CD8-positive, alpha-beta memory T cell (primary cell): ENCODE data around the gene ZDHHC17. TPM values are rescaled to one million over a fixed set of nuclear protein-coding genes. Genes with fewer than 3 reads are reported as not detected.

Experiments used
- CTCF ChIA-PET: fragments of 350-600 bp; sonication (Branson Sonifier 250); formaldehyde crosslinking; loops from one replicate; lab custom pipeline; 2021; ENCODE audit warnings: antibody characterized with exemption; lab: Charles Lee
- POLR2A ChIA-PET: fragments of 350-600 bp; sonication (Branson Sonifier 250); formaldehyde crosslinking; loops from one replicate; lab custom pipeline; 2021; ENCODE audit warnings: antibody characterized with exemption; lab: Charles Lee
- DNase-seq, 5 donors: peaks; one replicate each; pipeline versions ENCODE4 v3.0.0 to v3.0.0-alpha.2; 2020 to 2022; ENCODE audit warnings: mixed read lengths in 1 of 5
- H3K27ac ChIP-seq: one replicate; pipeline ENCODE4 v1.7.0; 2013; ENCODE audit warnings: low read depth, mild to moderate bottlenecking, low read length, moderate library complexity
- H3K27me3 ChIP-seq: 2 replicates; pipeline ENCODE4 v1.7.0; 2013; ENCODE audit warnings: low read length, mild to moderate bottlenecking; ENCODE audit not compliant: insufficient read depth, poor library complexity, severe bottlenecking
- H3K36me3 ChIP-seq: 2 replicates; pipeline ENCODE4 v1.7.0; 2013; ENCODE audit warnings: mild to moderate bottlenecking, low read length, moderate library complexity; ENCODE audit not compliant: insufficient read depth
- H3K4me1 ChIP-seq: 2 replicates; pipeline ENCODE4 v1.7.0; 2013; ENCODE audit warnings: mild to moderate bottlenecking, low read length, moderate library complexity; ENCODE audit not compliant: insufficient read depth
- H3K4me3 ChIP-seq: 2 replicates; pipeline ENCODE4 v1.7.0; 2013; ENCODE audit warnings: mild to moderate bottlenecking, low read length
- H3K9me3 ChIP-seq: 2 replicates; pipeline ENCODE4 v1.7.0; 2013; ENCODE audit warnings: mild to moderate bottlenecking, low read length
- H3K27ac Mint-ChIP-seq, 8 donors: one replicate each; pipeline ENCODE4 v1.8.0; 2020 to 2021; ENCODE audit warnings: mixed read lengths in 8 of 8, mild to moderate bottlenecking in 6 of 8, inconsistent platforms in 3 of 8, moderate library complexity in 3 of 8
- H3K27me3 Mint-ChIP-seq, 2 donors: one replicate each; pipeline ENCODE4 v1.8.0; 2020 to 2021; ENCODE audit warnings: mixed read lengths in 2 of 2, mild to moderate bottlenecking in 1 of 2, moderate library complexity in 1 of 2
- H3K36me3 Mint-ChIP-seq, 3 donors: one replicate each; pipeline ENCODE4 v1.8.0; 2020 to 2021; ENCODE audit warnings: mixed read lengths in 3 of 3, inconsistent platforms in 1 of 3, mild to moderate bottlenecking in 1 of 3
- H3K4me1 Mint-ChIP-seq, 3 donors: one replicate each; pipeline ENCODE4 v1.8.0; 2020 to 2021; ENCODE audit warnings: mixed read lengths in 3 of 3, inconsistent platforms in 1 of 3, mild to moderate bottlenecking in 1 of 3
- H3K4me3 Mint-ChIP-seq, 7 donors: one replicate each; pipeline ENCODE4 v1.8.0; 2020 to 2021; ENCODE audit warnings: mixed read lengths in 7 of 7, mild to moderate bottlenecking in 6 of 7, moderate library complexity in 4 of 7, inconsistent platforms in 2 of 7
- H3K9me3 Mint-ChIP-seq, 5 donors: one replicate each; pipeline ENCODE4 v1.8.0; 2020 to 2022; ENCODE audit warnings: mixed read lengths in 5 of 5, mild to moderate bottlenecking in 3 of 5, moderate library complexity in 2 of 5, inconsistent platforms in 1 of 5
- polyA plus RNA-seq: library from polyadenylated mRNA; unstranded; fragments of 300-500 nt; fragmentation: Illumina TruSeq; gene quantifications from one replicate; pipeline ENCODE4 v1.2.3, GENCODE V29; 2021
- total RNA-seq, 2 experiments: library from RNA; stranded (reverse); gene quantifications; one replicate each; pipeline ENCODE4 v1.2.3, GENCODE V29; 2021

ZDHHC17 gene
- total RNA-seq, result 10 to 100 TPM; 21.4 to 21.7 TPM
- polyA plus RNA-seq, result 14.7 TPM

GRCh38 chr12:76763746-76764675, at the start of gene ZDHHC17:
Gene ZDHHC17, plus strand, starts transcription at chr12:76764115. Its CDS starts 122 bp downstream, at chr12:76764237.
- Mint-ChIP-seq H3K4me3 (peak within 1 kb of the TSS; percentile 97 to 99 (median 98)), H3K4me1 (peaks cover 37 to 55% (median 40%) of the 10 kb centered on the region in 3 donors), H3K27me3 (no peaks in the 10 kb centered on the region), H3K9me3 (no peaks in the 10 kb centered on the region), H3K36me3 (peaks cover 0 to 13% (median 0%) of the 10 kb centered on the region in 3 donors), H3K27ac (peak within 1 kb of the TSS; percentile 94 to 100 (median 99))
- H3K36me3 ChIP-seq, result no peaks in the 10 kb centered on the region
- peak within 1 kb of the TSS; percentile 68 for H3K4me3 ChIP-seq
- no peaks in the 10 kb centered on the region for H3K27me3 ChIP-seq
- H3K27ac ChIP-seq, result peak within 1 kb of the TSS; percentile 93
- H3K9me3 ChIP-seq, result no peaks in the 10 kb centered on the region
- peaks cover 23% of the 10 kb centered on the region for H3K4me1 ChIP-seq
- CTCF ChIA-PET, result interaction anchor here (0.6 to 1.8 kb wide), 4 partner anchors 9 to 308 kb away, joined by 3 to 4 read pairs (median 4); no protein-coding TSS in a partner anchor
- POLR2A ChIA-PET, result interaction anchor here (1.1 to 1.3 kb wide), 2 partner anchors 205 to 416 kb away, joined by 5 to 8 read pairs; partner anchors contain the start of genes BBS10 and OSBPL8
- DNase-seq, result peak; percentile 88 to 95 (median 93)

- H3K4me1 Mint-ChIP-seq, result no peaks in the 10 kb centered on the region
Measured at GRCh38 chr12:76714415-76714814, 49.5 kb upstream of the ZDHHC17 start.

GRCh38 chr12:76714861-76715260, 49.1 kb upstream of the ZDHHC17 start:
- H3K4me1 ChIP-seq, result no peaks in the 10 kb centered on the region
- H3K4me3 Mint-ChIP-seq, result no peak overlapping the region
- no peaks in the 10 kb centered on the region for H3K9me3 Mint-ChIP-seq
- ChIA-PET CTCF (interaction anchor here (1.1 kb wide), 1 partner anchor 73 kb away, joined by 3 read pairs; no protein-coding TSS in a partner anchor), POLR2A (no interaction called here)
- no peaks in the 10 kb centered on the region for H3K4me1 Mint-ChIP-seq
- H3K36me3 Mint-ChIP-seq, result no peaks in the 10 kb centered on the region
- peak overlapping the region in 1 of 8 donors; percentile 77 for H3K27ac Mint-ChIP-seq
- no peak overlapping the region for H3K4me3 ChIP-seq
- no peak for DNase-seq
- no peaks in the 10 kb centered on the region for H3K27me3 ChIP-seq
- no peaks in the 10 kb centered on the region for H3K9me3 ChIP-seq
- H3K36me3 ChIP-seq, result no peaks in the 10 kb centered on the region
- no peak overlapping the region for H3K27ac ChIP-seq
- H3K27me3 Mint-ChIP-seq, result peaks cover 5% of the 10 kb centered on the region in 2 donors

More at GRCh38 chr12:76714415-76714814, 49.5 kb upstream of the ZDHHC17 start:
- no peak overlapping the region for H3K4me3 Mint-ChIP-seq
- H3K9me3 ChIP-seq, result no peaks in the 10 kb centered on the region
- no peak for DNase-seq
- H3K4me1 ChIP-seq, result no peaks in the 10 kb centered on the region
- no peaks in the 10 kb centered on the region for H3K27me3 ChIP-seq
- H3K27ac ChIP-seq, result no peak overlapping the region
- H3K27me3 Mint-ChIP-seq, result peaks cover 5% of the 10 kb centered on the region in 2 donors
- POLR2A ChIA-PET, result no interaction called here
- CTCF ChIA-PET, result no interaction called here
- H3K4me3 ChIP-seq, result no peak overlapping the region
- no peaks in the 10 kb centered on the region for H3K36me3 ChIP-seq
- H3K27ac Mint-ChIP-seq, result no peak overlapping the region
- no peaks in the 10 kb centered on the region for H3K36me3 Mint-ChIP-seq
- no peaks in the 10 kb centered on the region for H3K9me3 Mint-ChIP-seq

- no peaks in the 10 kb centered on the region for H3K27me3 ChIP-seq
- no peaks in the 10 kb centered on the region for H3K9me3 ChIP-seq
- no peaks in the 10 kb centered on the region for H3K36me3 Mint-ChIP-seq
- no peaks in the 10 kb centered on the region for H3K4me1 ChIP-seq
- no peaks in the 10 kb centered on the region for H3K36me3 ChIP-seq
- H3K4me1 Mint-ChIP-seq, result no peaks in the 10 kb centered on the region
- H3K27ac Mint-ChIP-seq, result peak overlapping the region in 1 of 8 donors; percentile 77
- POLR2A ChIA-PET, result no interaction called here
- CTCF ChIA-PET, result interaction anchor here (1.1 kb wide), 1 partner anchor 73 kb away, joined by 3 read pairs; no protein-coding TSS in a partner anchor
- DNase-seq, result no peak
- H3K4me3 ChIP-seq, result no peak overlapping the region
- peaks cover 5% of the 10 kb centered on the region in 2 donors for H3K27me3 Mint-ChIP-seq
- no peak overlapping the region for H3K4me3 Mint-ChIP-seq
- H3K27ac ChIP-seq, result no peak overlapping the region
- no peaks in the 10 kb centered on the region for H3K9me3 Mint-ChIP-seq
Measured at GRCh38 chr12:76715332-76715731, 48.6 kb upstream of the ZDHHC17 start.

- no peaks in the 10 kb centered on the region for H3K9me3 Mint-ChIP-seq
- H3K27ac ChIP-seq, result no peak overlapping the region
- ChIA-PET CTCF (no interaction called here), POLR2A (no interaction called here)
- peaks cover 5 to 6% of the 10 kb centered on the region in 2 donors for H3K27me3 Mint-ChIP-seq
- H3K4me3 ChIP-seq, result no peak overlapping the region
- H3K36me3 Mint-ChIP-seq, result no peaks in the 10 kb centered on the region
- H3K4me1 Mint-ChIP-seq, result no peaks in the 10 kb centered on the region
- H3K4me3 Mint-ChIP-seq, result no peak overlapping the region
- no peaks in the 10 kb centered on the region for H3K9me3 ChIP-seq
- no peaks in the 10 kb centered on the region for H3K27me3 ChIP-seq
- no peak for DNase-seq
- no peaks in the 10 kb centered on the region for H3K36me3 ChIP-seq
- no peaks in the 10 kb centered on the region for H3K4me1 ChIP-seq
- H3K27ac Mint-ChIP-seq, result no peak overlapping the region
Measured at GRCh38 chr12:76717314-76717713, 46.6 kb upstream of the ZDHHC17 start.

- H3K9me3 Mint-ChIP-seq, result no peaks in the 10 kb centered on the region
- CTCF ChIA-PET, result interaction anchor here (1.5 kb wide), 1 partner anchor 9 kb away, joined by 3 read pairs; no protein-coding TSS in a partner anchor
- no peak for DNase-seq
- Histone ChIP-seq H3K27ac (no peak overlapping the region), H3K27me3 (no peaks in the 10 kb centered on the region), H3K36me3 (no peaks in the 10 kb centered on the region), H3K4me3 (no peak overlapping the region), H3K9me3 (no peaks in the 10 kb centered on the region), H3K4me1 (no peaks in the 10 kb centered on the region)
- no peaks in the 10 kb centered on the region for H3K36me3 Mint-ChIP-seq
- H3K4me3 Mint-ChIP-seq, result no peak overlapping the region
- H3K27me3 Mint-ChIP-seq, result peaks cover 5 to 6% of the 10 kb centered on the region in 2 donors
- H3K27ac Mint-ChIP-seq, result no peak overlapping the region
- POLR2A ChIA-PET, result no interaction called here
- no peaks in the 10 kb centered on the region for H3K4me1 Mint-ChIP-seq
Measured at GRCh38 chr12:76719171-76720041, 44.5 kb upstream of the ZDHHC17 start.

- POLR2A ChIA-PET, result no interaction called here
- no peak overlapping the region for H3K27ac Mint-ChIP-seq
Measured at GRCh38 chr12:76720068-76720467, 43.8 kb upstream of the ZDHHC17 start.

More at GRCh38 chr12:76720068-76720467, 43.8 kb upstream of the ZDHHC17 start:
- Histone ChIP-seq H3K9me3 (no peaks in the 10 kb centered on the region), H3K27me3 (no peaks in the 10 kb centered on the region), H3K4me3 (no peak overlapping the region), H3K27ac (no peak overlapping the region), H3K36me3 (no peaks in the 10 kb centered on the region), H3K4me1 (no peaks in the 10 kb centered on the region)
- no peak for DNase-seq
- Mint-ChIP-seq H3K36me3 (no peaks in the 10 kb centered on the region), H3K9me3 (no peaks in the 10 kb centered on the region), H3K4me1 (no peaks in the 10 kb centered on the region), H3K4me3 (no peak overlapping the region), H3K27me3 (peaks cover 5 to 6% of the 10 kb centered on the region in 2 donors)
- CTCF ChIA-PET, result no interaction called here
